HG03439 (cell line): ENCODE results near the gene TNNT3.
A peak's percentile ranks its signal among the peaks of the same experiment; 100 is the strongest.
"Not testable (repeated sequence)": the region's sequence is repeated elsewhere in the genome, so short reads cannot be mapped to it uniquely, and the experiment has no call there.

Source experiments
- ATAC-seq: cut with Tn5 transposase; IDR thresholded peaks from one replicate; pipeline ENCODE4 v1.9.1; 2021; ENCODE audit warnings: mild to moderate bottlenecking, moderate library complexity; ENCODE audit not compliant: unreplicated experiment

The TNNT3 gene

DNA sequence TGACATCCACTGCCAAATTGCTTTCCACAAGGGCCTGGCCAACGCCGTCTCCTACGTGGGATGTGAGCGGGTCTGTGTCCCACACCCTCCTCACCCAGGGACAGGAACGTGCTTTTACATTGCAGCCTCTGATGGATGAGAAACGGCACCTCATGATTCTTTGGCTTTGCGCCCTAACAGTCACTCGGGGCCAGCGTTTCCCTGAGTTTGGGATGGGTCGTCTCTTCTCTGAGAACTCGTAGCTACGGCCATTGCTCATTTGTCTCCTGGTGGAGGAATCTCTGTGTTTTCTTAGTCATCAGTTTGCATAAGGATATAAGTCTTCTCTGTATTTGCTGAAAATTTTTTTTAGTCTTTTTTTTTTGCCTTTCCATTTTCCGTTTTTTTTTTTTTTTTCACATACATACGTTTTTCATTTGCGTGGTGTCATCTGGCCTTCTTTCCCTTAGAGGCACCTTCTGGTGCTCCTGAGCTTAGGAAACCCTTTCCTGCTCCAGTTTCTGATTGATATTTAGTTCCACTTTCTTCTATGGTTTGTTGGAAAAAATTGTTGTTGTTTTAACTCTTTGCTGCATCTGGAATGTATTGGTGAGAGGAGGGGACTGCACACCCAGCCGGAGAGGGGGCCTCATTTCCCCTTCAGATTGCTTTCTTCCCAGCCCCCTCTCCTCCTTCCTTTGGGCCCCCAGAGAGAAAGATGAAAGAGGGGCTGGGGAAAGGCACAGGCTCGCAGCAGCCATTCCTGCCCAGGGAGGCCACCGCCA lies 12.0 kb downstream of the TNNT3 start:
- no peak for ATAC-seq

DNA sequence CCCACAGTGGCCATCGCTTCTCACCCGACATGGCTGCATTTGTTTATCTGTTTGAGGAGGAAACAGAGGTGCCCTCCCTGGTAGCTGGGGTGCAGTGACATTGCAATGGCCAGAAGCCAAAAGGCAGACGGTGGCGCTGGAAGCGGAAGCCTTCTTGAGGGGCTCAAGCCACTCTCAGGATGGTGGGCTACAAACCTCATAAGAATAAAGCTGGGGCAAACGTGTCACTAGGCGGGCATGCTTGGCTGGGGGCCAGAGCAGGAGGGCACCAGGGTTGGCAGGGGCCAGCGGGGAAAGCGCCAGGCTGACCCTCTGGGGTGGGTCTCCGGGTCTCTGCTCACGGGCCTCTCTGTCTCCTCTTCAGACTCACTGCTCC lies 12.6 kb downstream of the TNNT3 start:
- no peak for ATAC-seq

DNA sequence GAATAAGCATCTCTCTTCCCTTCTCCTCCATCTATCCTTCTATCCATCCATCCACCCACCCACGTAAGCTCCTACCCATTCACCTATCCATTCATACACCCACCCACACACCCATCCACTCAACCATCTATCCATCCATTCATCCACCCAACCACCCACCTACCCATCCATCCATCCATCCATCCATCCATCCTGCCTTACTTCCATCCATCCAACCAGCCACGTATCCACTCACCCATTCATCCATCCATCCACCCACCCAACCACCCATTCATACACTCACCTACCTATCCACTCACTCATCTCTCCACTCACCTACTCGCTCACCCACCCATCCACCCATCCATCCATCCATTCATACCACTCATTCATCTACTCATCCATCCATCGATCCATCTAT lies 13.2 kb downstream of the TNNT3 start:
- no peak for ATAC-seq

DNA sequence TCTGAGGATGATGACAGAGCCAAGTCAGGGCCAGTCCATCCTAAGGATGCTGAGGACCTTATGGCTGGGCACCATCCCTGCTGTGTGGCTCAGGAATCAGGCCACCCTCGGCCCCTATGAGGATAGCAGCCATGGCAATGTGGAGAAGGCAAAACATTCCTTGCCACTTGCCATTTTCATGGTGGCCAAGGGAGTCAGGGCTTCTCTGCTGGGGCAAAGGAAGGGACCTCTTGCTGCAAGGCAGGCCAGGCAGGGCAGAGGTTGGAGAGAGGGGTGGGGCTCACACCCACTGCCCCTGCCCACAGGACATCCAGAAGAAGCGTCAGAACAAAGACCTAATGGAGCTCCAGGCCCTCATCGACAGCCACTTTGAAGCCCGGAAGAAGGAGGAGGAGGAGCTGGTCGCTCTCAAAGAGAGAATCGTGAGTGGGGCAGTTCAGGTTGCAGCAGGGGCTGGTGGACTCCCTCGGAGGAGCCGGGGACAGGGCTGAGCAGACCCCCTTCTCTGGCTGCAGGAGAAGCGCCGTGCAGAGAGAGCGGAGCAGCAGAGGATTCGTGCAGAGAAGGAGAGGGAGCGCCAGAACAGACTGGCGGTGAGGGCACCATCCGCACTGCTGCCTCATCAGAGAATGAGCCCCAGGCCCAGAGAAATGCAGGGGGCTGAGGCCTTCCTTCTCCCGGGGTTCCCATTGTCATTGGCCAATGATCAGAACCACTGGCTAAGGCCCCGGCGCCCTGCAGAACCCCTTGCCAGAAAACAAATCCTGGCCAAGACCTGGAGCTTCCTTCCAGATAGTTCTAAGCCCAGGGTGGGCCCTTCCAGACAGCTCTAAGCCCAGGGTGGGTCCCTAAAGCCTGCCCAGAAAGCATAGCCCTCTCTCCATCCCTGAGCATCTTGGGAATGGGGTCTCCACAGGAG lies 14.2 kb downstream of the TNNT3 start:
- no peak for ATAC-seq

DNA sequence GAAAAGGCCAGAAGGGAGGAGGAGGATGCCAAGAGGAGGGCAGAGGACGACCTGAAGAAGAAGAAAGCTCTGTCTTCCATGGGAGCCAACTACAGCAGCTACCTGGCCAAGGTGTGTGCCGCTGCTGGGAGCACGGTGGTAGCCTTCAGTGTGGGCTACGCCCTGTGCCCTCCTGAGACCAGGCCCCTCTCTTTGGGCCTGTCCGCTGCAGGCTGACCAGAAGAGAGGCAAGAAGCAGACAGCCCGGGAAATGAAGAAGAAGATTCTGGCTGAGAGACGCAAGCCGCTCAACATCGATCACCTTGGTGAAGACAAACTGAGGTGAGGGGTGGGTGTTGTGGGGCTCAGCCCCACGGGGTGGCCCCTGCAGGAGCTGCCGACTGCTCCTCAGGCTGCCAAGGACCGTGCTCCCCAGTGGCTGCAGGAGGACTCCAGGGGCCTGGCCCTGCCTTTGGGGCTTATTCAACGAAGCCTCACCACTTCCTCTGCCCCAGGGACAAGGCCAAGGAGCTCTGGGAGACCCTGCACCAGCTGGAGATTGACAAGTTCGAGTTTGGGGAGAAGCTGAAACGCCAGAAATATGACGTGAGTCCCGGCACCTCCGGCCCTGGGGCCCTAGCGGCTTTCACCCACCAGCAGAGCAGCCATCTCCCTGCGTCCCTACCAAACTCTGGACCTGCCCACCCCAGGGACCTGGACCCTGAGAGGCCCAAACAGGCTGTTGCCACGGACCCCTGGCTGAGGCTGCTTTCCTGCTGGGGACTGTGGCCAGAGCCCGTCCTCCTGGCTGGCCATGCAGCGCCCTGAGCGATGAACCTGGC lies 15.0 kb downstream of the TNNT3 start:
- no peak for ATAC-seq

DNA sequence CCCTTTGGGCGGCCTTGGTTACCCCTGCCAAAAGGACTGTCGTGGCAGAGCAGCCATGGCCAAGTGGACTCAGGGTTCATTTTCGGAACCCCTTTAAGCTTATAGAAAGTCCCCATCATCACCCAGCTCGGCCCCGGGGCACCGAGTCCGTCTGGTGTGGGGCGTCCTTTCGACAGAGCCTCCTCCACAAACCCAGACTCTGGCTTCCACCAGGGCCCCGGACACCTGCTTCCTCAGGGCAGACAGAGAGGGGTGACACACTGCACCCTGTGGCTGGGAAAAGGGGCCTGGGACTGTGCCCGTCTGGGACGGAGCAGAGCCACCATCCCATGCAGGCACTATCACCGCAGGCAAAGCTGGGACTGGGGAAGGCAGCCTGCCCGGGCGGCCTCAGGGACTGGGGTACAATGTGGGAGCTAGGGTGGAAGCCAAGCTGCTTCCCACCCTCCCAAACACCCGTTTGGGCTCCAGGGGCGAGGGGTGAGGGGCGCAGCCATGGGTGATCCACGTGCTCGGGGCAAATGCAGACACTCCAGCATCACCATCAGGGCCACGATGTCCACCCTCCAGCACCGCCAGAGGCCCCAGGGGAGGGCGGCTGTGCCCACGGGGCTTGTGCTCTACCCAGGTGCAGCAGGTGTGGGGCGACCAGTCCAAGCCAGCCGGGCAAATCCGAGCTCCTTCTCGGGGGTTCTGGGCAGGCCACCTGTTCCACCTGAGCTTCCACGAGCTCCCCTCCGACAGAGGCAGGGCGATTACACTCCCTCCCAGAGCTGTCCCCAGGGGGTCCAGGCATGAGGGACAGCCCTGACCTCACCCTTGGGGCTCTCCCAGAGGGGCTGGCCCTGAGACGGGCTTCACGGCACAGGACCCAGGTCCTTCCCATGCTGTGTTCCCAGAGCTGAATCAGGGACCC lies 15.9 kb downstream of the TNNT3 start:
- ATAC-seq = no peak

DNA sequence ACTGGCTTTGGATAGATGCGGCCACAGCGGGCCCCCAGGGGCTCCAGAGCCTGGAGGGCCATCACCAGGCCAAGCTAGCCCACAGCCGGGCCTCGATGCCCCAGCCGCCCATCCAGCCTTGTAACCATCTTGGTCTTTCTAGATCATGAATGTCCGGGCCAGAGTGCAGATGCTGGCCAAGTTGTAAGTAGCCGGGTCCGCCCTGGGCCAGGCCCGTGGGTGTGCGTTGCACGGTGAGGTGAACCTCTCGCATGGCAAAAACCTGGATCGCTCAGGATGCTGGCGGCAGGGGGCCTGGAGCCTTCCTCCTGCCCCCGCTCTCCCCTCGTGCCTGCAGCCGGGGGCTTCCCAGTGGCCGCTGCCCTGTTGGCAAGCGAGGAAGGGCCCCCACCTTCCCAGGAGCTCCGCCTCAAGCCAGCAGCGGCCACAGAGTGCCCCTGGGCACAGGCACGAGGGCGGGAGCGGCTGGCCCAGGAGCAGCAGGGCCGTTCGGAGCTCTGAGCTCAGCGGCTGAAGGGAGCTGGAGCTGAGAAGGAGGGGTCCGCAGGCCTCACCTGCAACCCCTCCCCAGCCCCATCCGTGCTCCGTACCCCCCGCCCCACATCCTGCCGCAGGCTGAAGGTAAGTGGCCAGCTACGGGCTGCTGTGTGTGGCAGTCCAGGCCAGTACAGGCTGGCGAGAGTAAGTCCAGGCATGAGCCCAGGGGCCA lies 16.7 kb downstream of the TNNT3 start:
- no peak for ATAC-seq

DNA sequence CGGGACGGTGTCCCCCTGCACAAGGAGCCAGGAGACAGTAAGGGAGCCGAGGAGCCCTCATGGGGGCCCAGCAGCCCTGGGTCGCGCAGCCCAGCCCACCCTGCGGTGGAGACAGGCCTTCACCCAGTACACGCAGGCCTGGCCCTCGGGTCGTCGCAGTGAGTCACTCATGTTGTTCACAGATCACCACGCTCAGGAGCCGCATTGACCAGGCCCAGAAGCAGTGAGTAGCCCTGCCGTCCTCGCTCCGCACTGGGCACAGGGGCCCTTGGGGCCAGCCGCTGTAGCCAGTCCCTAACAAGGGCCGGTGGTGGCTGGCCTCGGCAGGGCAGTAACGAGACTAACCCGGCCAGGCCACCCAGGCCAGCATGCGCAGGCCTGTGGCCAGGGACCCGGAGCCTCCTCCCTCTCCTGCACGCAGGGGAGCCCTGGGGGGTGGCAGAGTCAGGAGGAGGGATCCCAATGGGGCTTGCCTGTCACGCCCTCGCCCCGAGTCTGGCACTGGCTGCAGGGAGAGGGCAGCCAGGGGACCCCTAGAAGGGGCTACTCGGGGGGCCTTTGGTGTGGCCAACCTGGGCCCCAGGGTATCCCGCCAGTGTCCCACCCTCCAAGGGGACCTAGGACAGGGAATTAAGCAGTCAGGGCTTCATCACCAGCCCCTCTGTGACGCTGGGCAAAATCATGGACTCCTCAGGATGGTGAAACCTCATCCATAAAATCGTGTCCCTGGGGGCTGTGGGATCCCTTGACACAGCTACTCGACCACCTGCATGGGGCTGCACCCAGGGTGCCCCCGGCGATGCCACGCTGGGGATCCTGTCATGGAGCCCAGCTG lies 17.5 kb downstream of the TNNT3 start:
- no peak for ATAC-seq

DNA sequence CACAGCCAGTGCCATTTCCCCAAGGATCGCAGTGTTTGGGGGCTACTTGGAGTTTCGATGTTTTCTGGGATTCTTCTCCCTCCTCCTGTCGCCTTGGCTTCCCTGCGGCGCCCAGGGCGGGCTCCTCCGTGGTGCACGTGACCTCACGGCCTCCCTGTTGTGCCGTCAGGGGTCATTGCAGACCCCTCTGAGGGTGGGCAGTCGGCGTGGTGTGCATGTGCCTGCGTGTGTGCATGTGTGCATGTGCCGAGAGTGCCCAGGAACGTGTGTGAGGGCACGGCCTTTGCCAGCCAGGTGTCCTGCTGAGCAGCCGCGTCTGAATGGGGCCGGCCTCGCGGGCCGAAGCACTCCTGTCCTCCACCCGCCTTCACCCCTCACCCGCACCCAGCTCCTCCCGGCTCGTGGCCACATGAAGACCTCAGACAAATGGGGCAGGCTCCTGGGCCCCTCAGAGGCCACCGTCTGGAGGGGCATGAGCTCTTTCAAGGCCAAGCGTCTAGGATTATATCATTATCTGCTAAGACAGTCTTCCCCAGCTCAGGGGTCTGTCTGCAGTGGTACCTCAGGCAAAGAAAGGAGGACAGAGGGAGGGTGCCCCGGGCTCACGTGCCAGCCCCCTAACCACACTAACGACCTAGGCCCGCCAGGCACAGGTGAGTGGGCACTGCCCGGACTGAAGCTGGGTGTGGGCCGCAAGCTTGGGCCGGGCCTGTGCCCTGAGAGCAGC lies 18.3 kb downstream of the TNNT3 start:
- ATAC-seq = no peak

DNA sequence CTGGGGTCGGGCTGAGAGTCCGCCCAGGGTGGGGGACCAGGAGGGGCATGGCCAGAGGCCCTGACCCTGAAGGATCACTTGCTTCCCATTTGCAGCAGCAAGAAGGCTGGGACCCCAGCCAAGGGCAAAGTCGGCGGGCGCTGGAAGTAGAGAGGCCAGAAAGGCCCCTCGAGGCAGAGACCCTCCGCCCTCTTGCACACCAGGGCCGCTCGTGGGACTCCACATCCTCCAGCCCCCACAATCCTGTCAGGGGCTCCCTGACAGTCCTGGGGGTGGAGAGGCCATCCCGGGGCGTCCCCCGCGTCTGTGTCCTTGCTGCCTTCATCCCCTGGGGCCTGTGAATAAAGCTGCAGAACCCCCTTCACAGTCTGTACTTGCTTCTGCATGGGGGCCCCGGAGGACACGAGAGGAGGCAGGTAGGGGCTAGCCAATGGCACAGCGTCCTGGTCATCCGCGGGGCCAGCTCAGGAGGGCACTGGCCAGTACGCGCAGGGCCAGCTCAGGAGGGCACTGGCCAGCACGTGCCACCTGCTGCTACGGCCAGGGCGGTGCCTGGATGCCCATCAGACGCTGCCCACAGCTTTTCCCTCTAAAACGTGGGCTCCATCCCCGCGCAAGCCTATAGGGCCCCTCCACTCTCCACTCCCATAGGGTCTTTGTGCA lies 19.0 kb downstream of the TNNT3 start:
- ATAC-seq = no peak

DNA sequence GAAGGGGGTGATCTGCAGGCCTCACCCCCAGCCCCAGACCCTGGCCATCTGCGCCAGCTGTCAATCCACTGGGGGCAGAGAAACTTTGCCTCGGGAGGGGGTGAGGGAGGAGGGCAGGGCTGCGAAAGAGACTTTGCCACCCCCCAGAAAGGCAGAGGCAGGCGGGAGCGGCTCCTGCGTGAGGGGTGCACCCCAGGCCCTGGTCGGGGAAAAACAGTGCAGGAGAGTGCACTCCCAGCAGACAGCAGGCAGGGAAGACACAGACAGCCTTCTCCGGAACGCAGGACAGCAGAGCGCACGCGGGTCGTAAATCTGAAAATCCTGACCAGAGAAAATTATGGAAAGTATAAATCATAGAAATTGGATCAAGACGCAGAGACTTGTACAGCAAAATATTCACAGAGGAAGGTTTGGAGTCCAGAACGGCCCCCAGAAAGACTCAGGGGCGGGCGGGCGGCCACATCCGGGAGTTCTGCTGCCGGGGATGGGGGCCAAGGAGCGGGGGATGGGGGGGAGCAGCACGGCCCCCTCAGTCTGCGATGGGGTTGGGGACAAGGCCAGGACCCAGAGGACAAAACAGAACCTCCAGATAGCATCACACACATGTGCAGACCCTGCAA lies 19.6 kb downstream of the TNNT3 start:
- ATAC-seq = no peak

DNA sequence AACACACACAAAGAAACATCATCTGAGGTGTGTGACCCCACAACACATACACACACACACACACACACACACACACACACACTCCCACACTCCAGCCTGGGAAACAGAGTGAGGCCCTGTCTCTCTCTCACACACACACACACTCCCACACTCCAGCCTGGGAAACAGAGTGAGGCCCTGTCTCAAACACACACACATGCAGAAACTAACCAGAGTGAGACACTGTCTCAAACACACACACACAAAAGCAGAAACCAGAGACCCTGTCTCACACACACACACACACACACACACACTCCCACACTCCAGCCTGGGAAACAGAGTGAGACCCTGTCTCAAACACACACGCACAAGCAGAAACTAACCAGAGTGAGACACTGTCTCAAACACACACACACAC lies 20.3 kb downstream of the TNNT3 start:
- not testable (repeated sequence) for ATAC-seq

DNA sequence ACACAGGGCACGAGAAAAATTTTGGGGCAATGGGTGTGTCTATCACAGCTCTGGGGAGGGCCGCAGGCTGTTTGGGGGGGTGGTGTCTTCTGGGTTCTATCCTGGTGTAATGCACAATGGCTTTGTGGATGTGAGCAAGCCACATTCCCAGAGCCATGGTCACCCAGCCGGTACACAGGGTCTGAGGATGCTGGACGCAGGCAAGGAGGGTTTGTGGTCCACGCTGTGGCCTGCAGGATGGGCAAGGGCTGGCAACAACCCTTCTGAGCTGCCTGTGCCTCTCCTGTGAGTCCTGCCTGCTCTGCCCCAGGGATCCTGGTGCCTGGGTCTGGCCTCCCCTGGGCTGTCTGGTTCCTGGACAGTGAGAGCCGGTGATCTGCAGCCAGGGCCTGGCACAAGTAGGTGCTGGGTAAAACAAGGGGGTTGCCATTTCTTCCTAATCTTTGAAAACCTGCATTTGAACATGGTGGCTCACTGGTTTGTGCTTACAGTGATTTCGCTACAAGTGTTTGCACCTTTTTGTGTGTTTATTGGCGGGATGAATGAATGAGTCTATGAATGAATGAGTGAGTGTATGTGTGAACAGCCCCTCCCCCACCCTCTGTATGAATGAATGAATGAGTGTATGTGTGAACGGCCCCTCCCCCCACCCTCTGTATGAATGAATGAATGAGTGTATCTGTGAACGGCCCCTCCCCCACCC lies 23.2 kb downstream of the TNNT3 start:
- no peak for ATAC-seq

DNA sequence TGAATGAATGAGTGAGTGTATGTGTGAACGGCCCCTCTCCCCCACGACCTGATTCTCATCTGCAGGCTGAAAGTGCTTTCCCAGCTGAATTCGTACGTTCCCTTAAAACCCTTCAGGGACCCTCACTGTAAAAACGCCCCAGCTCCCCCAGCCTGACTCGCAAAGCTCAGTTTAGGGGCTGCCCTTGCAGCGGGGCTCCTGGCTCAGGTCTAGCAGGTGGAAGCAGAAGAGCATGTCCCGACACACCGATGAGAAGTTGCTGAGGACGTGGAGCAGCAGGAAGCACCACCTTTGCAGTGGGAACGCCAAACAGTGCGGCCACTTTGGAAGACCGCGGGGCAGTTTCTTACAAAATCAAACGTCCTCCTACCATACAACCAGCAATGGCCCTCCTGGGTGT lies 24.1 kb downstream of the TNNT3 start:
- no peak for ATAC-seq

DNA sequence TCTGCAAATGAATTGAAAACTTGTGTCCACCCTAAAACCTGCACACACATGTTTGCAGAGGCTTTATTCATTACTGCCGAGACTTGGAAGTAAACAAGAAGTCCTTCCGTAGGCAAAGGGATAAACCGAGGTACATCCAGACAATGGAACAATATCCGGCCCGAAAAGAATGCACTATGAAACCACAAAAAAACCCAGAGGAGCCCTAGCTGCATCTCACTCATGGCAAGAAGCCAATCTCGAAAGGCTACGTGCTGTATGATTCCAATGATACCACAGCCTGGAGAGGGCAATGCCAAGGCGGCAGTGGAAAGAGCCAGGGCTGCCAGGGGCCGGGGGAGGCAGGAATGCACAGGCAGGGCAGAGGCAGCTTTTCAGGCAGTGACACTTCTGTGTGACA lies 24.5 kb downstream of the TNNT3 start:
- no peak for ATAC-seq

DNA sequence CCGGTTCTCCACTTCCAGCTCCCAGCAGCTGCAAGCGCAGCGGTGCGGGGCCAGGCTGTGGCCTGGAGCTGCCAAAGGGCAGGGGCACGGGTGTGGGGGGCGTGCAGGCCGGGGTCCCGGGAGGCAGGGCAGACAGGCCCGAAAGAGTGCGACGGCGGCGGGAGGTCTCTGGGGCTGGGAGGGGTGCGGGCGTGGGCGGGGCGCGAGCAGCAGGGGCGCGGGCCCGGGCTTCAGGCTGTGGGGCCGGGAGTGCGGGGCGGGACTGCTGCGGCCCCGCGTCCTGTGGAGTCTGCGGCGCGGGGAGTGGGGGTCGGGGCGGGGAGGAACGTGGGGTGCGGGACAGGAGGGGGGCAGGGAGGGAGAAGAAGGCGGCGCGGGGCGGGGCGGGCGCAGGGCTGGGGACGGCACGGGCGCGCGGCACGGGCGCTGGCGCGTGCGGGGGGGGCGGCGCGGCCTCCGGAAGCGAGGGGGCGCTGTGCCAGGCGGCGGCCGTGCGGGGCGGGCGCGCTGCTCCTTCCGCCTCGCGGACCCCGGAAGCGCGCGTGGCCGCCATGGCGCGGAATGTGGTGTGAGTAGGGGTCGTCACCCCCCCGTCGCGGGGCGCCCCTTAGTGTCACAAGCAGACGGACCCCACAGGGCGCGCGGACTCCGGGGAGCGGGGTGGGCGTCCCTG lies 27.4 kb downstream of the TNNT3 start, which contains the start of gene MRPL23:
Gene MRPL23, plus strand, starts transcription at position 521 of the 673 bp plus-strand sequence. Its CDS starts 31 bp downstream, at position 552.
- ATAC-seq = peak; percentile 62
